Keratinocyte (primary cell): ENCODE results near the gene RHBDD3.

Experiments used
- CTCF ChIP-seq, 3 experiments: IDR thresholded peaks in 1 of 3; conservative IDR thresholded peaks in 1 of 3; optimal IDR thresholded peaks in 1 of 3; 2 replicates in 2 of 3; 3 replicates in 1 of 3; pipeline versions ENCODE3 to v1.5.1; 2011; ENCODE audit warnings: low read length in 3 of 3, mild to moderate bottlenecking in 3 of 3, moderate library complexity in 2 of 3, control low read depth in 1 of 3, inconsistent platforms in 1 of 3; ENCODE audit not compliant: insufficient read depth in 2 of 3; ENCODE audit errors: extremely low read depth in 1 of 3
- EZH2 ChIP-seq: IDR thresholded peaks from one replicate; pipeline ENCODE4 v1.6.1; 2012; ENCODE audit warnings: inconsistent platforms, mild to moderate bottlenecking, low read length, moderate library complexity

DNA sequence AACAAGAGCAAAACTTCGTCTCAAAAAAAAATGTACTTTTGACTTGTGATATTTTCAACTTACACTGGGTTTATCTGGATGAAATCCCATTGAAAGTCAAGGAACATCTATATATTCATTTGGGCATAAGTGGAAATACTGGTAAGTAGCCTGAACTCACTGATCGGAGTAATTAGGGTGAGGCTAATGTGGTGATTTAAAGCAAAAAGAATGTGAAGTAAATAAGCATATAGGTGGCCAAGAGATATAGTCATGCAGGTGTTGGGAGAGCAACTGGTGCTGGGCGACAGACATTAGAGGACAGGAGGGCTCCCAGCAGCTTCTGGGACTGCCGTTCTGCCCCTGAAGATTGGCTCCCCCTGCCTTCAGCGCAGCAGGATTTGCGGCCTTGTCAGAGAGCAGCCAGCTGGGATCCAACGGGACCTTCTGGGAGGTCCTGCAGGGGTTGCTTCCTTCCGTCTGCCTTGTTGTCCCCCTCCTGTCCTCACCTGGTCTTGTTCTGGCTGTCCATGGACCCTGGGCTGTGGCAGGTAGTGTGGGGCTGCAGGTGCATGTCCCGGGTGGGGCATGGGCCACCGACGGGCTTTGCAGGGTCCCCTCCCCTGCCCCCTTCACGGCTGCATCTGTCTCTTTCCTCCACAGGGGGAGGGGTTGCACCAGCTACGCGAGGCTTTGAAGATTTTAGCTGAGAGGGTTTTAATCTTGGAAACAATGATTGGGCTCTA, 14.1 kb downstream of the RHBDD3 start:
- no peak for TF ChIP-seq EZH2
- TF ChIP-seq CTCF (optimal IDR thresholded peaks at IDR 0.05 in 1 of 3, IDR thresholded peaks at IDR 0.05 in 1 of 3, conservative IDR thresholded peaks at IDR 0.05 in 1 of 3; ENCODE audit: extremely low read depth in 1 of 3, insufficient read depth in 2 of 3, low read length in 3 of 3): no peak
